GM19099 (cell line): Measurements from ENCODE around the gene F7.

Experiments used
- POLR2A ChIP-seq: IDR thresholded peaks from 3 replicates; pipeline ENCODE4 v1.6.1; 2011; ENCODE audit warnings: low read depth; ENCODE audit not compliant: insufficient read length; ENCODE audit errors: extremely low read depth

F7 gene

GRCh38 chr13:113148407-113148806, 42.8 kb downstream of the F7 start:
- no peak for TF ChIP-seq POLR2A

GRCh38 chr13:113148940-113149503, 43.4 kb downstream of the F7 start:
- no peak for TF ChIP-seq POLR2A

- TF ChIP-seq POLR2A = no peak
Observed at GRCh38 chr13:113149711-113150549, 44.3 kb downstream of the F7 start.

- TF ChIP-seq POLR2A = no peak
Observed at GRCh38 chr13:113150550-113151365, 45.2 kb downstream of the F7 start.

- TF ChIP-seq POLR2A = no peak
Observed at GRCh38 chr13:113151745-113152690, 46.4 kb downstream of the F7 start.

- no peak for TF ChIP-seq POLR2A
Observed at GRCh38 chr13:113152691-113152983, 47.0 kb downstream of the F7 start.

- TF ChIP-seq POLR2A = no peak
Observed at GRCh38 chr13:113152984-113153809, 47.6 kb downstream of the F7 start.

GRCh38 chr13:113153810-113154748, 48.5 kb downstream of the F7 start:
- peak; percentile 50 for TF ChIP-seq POLR2A

GRCh38 chr13:113155201-113155600, 49.6 kb downstream of the F7 start:
- no peak for TF ChIP-seq POLR2A

- TF ChIP-seq POLR2A = no peak
Observed at GRCh38 chr13:113155982-113156655, 50.5 kb downstream of the F7 start.

GRCh38 chr13:113157206-113157928, 51.8 kb downstream of the F7 start:
- no peak for TF ChIP-seq POLR2A
